Astrocyte of the cerebellum (primary cell): ENCODE data around the gene CRISPLD2.
A peak's percentile ranks its signal among the peaks of the same experiment; 100 is the strongest.

Source experiments
- DNase-seq: peaks from one replicate; pipeline ENCODE4 v3.0.0-alpha.2; 2011; ENCODE audit warnings: low read depth
- H3K4me3 ChIP-seq: 2 replicates; pipeline ENCODE4 v1.5.1; 2011; ENCODE audit warnings: mild to moderate bottlenecking, low read depth, low read length, moderate library complexity
- in situ Hi-C: cut with HindIII; loops from 2 replicates; pipeline ENCODE4 v1.10.0; 2017; ENCODE audit warnings: low sequenced_read_pairs
- TF ChIP-seq, protein P1 (sequence below): IDR thresholded peaks from 2 replicates; pipeline ENCODE4 v1.5.1; 2012; ENCODE audit warnings: low read length, low read depth, moderate library complexity, mild to moderate bottlenecking; ENCODE audit errors: missing control alignments

The CRISPLD2 gene

DNA sequence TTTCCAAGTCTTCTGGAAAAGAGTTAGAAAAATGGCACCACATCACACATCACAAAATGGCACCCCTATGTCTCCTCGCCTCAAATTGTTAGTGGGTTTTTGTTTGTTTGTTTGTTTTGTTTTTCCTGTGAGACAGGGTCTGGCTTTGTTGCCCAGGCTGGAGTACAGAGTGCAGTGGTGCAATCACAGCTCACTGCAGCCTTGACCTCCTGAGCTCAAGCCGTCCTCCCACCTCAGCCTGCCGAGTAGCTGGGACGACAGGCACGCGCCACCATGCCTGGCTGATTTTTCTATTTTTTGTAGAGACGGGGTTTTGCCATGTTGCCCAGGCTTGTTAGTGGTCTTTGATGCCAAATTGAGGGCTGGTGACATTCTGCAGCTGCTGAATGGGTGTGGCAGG is 3.8 kb upstream of the CRISPLD2 start:
- TF ChIP-seq, protein P1, sequence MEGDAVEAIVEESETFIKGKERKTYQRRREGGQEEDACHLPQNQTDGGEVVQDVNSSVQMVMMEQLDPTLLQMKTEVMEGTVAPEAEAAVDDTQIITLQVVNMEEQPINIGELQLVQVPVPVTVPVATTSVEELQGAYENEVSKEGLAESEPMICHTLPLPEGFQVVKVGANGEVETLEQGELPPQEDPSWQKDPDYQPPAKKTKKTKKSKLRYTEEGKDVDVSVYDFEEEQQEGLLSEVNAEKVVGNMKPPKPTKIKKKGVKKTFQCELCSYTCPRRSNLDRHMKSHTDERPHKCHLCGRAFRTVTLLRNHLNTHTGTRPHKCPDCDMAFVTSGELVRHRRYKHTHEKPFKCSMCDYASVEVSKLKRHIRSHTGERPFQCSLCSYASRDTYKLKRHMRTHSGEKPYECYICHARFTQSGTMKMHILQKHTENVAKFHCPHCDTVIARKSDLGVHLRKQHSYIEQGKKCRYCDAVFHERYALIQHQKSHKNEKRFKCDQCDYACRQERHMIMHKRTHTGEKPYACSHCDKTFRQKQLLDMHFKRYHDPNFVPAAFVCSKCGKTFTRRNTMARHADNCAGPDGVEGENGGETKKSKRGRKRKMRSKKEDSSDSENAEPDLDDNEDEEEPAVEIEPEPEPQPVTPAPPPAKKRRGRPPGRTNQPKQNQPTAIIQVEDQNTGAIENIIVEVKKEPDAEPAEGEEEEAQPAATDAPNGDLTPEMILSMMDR: no peak
- in situ Hi-C loops: loop anchor here (10.0 kb wide), 1 partner anchor 109 kb away; no protein-coding TSS in a partner anchor
- no peak for DNase-seq

GRCh38 chr16:84816485-84816884 is 3.3 kb upstream of the CRISPLD2 start:
- no peak overlapping the region for H3K4me3 ChIP-seq
- no peak for DNase-seq
- in situ Hi-C loops: loop anchor here (10.0 kb wide), 1 partner anchor 108 kb away; no protein-coding TSS in a partner anchor
- TF ChIP-seq, protein P1: no peak

More for the DNA sequence above, 3.8 kb upstream of the CRISPLD2 start:
- no peak overlapping the region for H3K4me3 ChIP-seq

- TF ChIP-seq, protein P1: no peak
- in situ Hi-C loops: loop anchor here (10.0 kb wide), 1 partner anchor 108 kb away; no protein-coding TSS in a partner anchor
- no peak for DNase-seq
- H3K4me3 ChIP-seq: no peak overlapping the region
Measured at GRCh38 chr16:84817206-84817605, 2.6 kb upstream of the CRISPLD2 start.

DNA sequence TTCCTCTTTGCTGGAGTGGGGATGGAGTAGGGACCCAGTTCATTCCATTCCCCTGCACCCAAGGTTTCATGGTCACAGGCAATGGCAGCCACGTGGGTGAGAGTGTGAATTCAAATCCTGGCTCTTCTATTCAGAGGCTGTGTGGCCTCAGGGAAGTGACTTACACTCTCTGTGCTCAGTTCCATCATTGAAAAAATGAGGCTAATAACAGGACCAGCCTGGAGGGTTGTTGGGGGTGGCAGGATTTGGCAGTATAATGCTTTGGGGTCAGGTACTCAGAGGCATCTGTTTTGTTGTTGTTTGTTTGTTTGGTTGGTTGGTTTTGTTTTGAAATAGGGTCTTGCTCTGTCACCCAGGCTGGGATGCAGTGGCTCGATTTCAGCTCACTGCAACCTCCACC is 2.2 kb upstream of the CRISPLD2 start:
- TF ChIP-seq, protein P1: no peak
- H3K4me3 ChIP-seq: no peak overlapping the region
- in situ Hi-C loops: loop anchor here (10.0 kb wide), 1 partner anchor 107 kb away; no protein-coding TSS in a partner anchor
- DNase-seq: no peak

- TF ChIP-seq, protein P1: no peak
- in situ Hi-C loops: loop anchor here (10.0 kb wide), 1 partner anchor 107 kb away; no protein-coding TSS in a partner anchor
- DNase-seq: no peak
- no peak overlapping the region for H3K4me3 ChIP-seq
Measured at GRCh38 chr16:84818133-84818532, 1.7 kb upstream of the CRISPLD2 start.

DNA sequence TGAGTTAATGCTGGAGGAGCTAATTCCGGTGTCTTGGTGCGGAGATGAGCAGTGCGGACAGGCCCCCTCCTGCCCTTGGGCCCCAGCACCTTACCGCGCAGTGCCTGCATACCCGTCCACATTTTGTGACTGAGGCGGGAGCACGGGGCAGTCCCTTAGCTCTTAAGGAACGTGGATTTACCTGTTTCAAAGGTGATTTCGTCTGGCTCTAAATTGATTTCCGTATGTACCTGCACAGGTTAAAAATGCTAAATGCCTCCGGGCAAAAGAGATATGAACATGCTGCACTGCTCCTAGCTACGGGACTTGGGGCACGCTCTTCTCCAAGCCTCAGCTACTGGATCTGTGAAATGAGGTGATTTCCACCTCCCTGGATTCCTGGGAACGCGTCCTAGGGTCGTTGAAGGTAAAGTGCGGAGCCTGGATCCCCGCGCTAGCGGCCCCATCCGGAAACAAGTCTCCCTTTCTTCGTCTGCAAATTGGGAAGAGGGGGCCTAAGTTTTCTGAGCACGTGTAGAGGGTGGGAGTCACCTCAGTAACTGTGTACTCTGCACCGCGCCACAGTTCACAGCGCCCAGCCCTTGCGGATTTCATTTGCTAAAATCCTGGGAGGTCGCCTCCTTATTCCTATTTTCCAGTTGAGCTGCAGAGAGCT is 669 bp upstream of the CRISPLD2 start:
- TF ChIP-seq, protein P1: no peak
- no peak for DNase-seq
- peak overlapping the region; percentile 52 for H3K4me3 ChIP-seq
- in situ Hi-C loops: loop anchor here (10.0 kb wide), 1 partner anchor 106 kb away; no protein-coding TSS in a partner anchor
